ENCODE results near the gene PPCS. TPM values are rescaled to one million over a fixed set of nuclear protein-coding genes. Genes with fewer than 3 reads are reported as not detected.

The PPCS gene
- total and polyA plus RNA-seq, 2 donors (not counting 3 experiments of a cell fraction or from before 2014, with no cell fraction given), result 31.7 to 32.6 TPM

- intact Hi-C loops (cut with micrococcal nuclease), result no loop called here
- CTCF ChIA-PET, result no interaction called here
- dilution Hi-C loops (cut with MboI; ENCODE audit: extremely low pct_ligation_motif_present, low sequenced_read_pairs), result no loop called here
Observed at GRCh38 chr1:42429603-42430002, 26.7 kb upstream of the PPCS start.

More at GRCh38 chr1:42429603-42430002, 26.7 kb upstream of the PPCS start:
- no peak for DNase-seq (ENCODE audit: low read depth, low spot score)
- POLR2A ChIA-PET, result no interaction called here
- no peaks in the 10 kb centered on the region for H4K20me1 ChIP-seq (replicated peaks; ENCODE audit: control insufficient read depth, extremely low read depth, insufficient read depth, low read length)
- peaks cover 12% of the 10 kb centered on the region for H3K4me1 ChIP-seq (ENCODE audit: control insufficient read depth, extremely low read depth, insufficient read depth, low read length)
- H3K27ac ChIP-seq (ENCODE audit: insufficient read depth, low read depth, low read length), result no peak overlapping the region
- H3K36me3 ChIP-seq (ENCODE audit: control insufficient read depth in 2 of 2, extremely low read depth in 1 of 2, insufficient read depth in 2 of 2, low read length in 2 of 2), result no peaks in the 10 kb centered on the region
- no peaks in the 10 kb centered on the region for H3K27me3 ChIP-seq (ENCODE audit: control insufficient read depth in 2 of 2, insufficient read depth in 2 of 2, low read length in 2 of 2)
- H3K9me1 ChIP-seq (replicated peaks; ENCODE audit: control insufficient read depth, extremely low read depth, insufficient read depth, low read length), result no peaks in the 10 kb centered on the region
- no TSS peak for BruUV-seq (replicated peaks)
- TF ChIP-seq CTCF (IDR thresholded peaks at IDR 0.05; ENCODE audit: extremely low read depth in 1 of 2, insufficient read depth in 1 of 2, low read depth in 1 of 2, low read length in 2 of 2) (no peak), FOS (IDR thresholded peaks at IDR 0.05; ENCODE audit: borderline replicate concordance, insufficient read depth, low read length) (no peak), EZH2 (IDR thresholded peaks at IDR 0.05; ENCODE audit: borderline replicate concordance, low read depth, low read length, severe bottlenecking) (no peak), GATA2 (IDR thresholded peaks at IDR 0.05; ENCODE audit: insufficient read depth, insufficient read length, low read depth, low read length) (no peak), POLR2AphosphoS5 (IDR thresholded peaks at IDR 0.05; ENCODE audit: insufficient read depth, low read depth, low read length) (no peak), MYC (IDR thresholded peaks at IDR 0.05; ENCODE audit: low read depth, low read length) (no peak), POLR2A (IDR thresholded peaks at IDR 0.05; ENCODE audit: low read depth, low read length) (no peak), JUN (IDR thresholded peaks at IDR 0.05; ENCODE audit: borderline replicate concordance, insufficient read depth, insufficient read length, low read depth) (no peak), MAX (IDR thresholded peaks at IDR 0.05; ENCODE audit: insufficient read depth, insufficient read length) (no peak)
- no peak overlapping the region for H2AFZ ChIP-seq (ENCODE audit: low read depth, low read length)
- H3K4me2 ChIP-seq (ENCODE audit: insufficient read depth, low read length), result no peak overlapping the region
- no peak overlapping the region for H3K9ac ChIP-seq (replicated peaks; ENCODE audit: extremely low read depth, insufficient read depth, low read length)
- FAIRE-seq, result no peak
- no peaks in the 10 kb centered on the region for H3K9me3 ChIP-seq (replicated peaks; ENCODE audit: control insufficient read depth, insufficient read depth, low read length)
- H3K79me2 ChIP-seq (ENCODE audit: control insufficient read depth, insufficient read depth, low read length), result no peaks in the 10 kb centered on the region
- H3K4me3 ChIP-seq (replicated peaks in 1 of 3; ENCODE audit: insufficient read depth in 1 of 3, low read depth in 1 of 3, low read length in 3 of 3), result no peak overlapping the region

Measured in endothelial cell of umbilical vein (primary cell).